GM21447 (cell line): ENCODE results near the gene RANBP17.
"Not testable (repeated sequence)": the region's sequence is repeated elsewhere in the genome, so short reads cannot be mapped to it uniquely, and the experiment has no call there.

Experiments used
- ATAC-seq: cut with Tn5 transposase; IDR thresholded peaks from one replicate; pipeline ENCODE4 v1.9.1; 2021; ENCODE audit not compliant: unreplicated experiment

Gene RANBP17

DNA sequence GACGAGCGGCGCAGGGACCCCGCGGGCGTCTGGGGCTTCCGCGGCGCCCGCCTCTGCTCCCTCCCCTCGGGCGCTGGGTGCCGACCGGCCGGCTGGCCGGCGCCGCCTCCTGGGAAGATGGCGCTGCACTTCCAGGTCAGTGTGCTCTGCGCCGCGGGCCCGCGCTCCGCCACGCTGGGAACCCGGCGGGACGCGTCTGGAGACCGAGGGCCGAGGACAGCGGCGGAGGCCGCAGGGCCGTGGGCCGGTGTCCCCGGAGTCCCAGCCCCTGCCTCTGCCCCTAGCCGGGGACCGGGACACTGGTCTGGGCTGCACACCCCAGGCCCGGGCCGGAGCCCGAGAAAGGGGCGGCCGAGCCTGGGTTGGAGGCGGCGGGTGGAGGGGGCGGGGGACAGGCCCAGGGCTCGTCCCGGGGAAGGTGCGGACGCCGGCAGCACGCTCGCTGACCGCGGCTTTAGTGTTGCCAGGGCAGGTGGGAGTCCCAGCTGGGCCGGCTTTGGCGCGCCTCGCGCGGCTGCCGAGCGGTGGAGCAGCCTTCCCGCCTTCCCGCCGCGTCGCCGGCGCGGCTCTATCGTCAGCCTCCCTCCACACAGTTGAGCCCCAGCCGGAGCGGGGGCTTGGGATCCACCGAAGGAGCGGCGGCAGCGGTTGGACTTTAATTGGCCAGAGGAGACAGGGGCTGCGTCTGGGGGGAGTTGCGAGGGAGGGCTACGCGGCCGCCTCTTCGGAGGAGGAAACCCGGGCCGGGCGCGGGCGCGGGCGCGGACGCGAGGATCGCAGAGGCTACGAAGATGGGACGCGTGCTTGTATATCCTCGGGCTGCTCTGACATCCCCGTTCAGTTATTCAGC, at the start of gene RANBP17:
RANBP17 (plus strand) TSS at position 102 of the 850 bp plus-strand sequence.
- ATAC-seq, result no peak

GRCh38 chr5:170813231-170813630, 48.6 kb upstream of the RANBP17 start:
- ATAC-seq, result no peak

DNA sequence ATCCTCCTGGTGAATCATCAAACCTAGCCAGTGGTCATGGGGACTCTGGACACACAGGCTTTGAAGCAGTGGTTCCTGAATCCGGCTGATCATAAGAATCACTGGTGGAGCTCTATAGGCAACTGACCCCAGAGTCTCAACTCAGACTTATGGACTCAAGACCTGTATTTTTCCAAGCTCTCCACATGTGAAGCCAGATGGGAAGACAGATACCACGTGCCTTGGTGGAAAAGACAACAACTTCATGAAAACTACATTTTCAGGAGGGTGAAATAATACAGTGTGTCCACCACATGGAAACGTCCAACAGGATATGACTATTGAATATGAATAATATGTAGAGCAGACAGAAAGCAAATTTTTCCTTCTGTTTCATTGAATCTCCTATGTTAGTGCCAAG, 44.6 kb upstream of the RANBP17 start:
- ATAC-seq, result no peak

DNA sequence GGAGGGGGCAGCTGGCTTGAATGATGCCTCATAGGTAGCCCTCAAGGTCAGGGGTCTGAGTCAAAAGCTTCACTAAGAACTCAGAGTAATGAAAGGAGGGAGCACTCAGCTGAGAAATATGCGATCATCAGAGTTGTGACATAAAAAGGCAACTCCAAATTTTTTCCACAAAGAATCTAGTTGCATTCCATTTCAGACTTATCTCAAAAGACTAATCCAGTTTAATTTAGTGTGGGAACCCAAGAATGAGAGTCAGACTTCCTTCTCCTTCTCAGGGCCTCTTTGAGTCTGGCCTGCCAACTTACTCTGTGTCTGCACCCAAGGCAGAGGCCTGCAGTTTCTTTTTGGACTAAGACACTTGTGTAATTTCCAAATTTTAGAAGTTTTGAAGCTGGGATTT, 43.6 kb upstream of the RANBP17 start:
- no peak for ATAC-seq

DNA sequence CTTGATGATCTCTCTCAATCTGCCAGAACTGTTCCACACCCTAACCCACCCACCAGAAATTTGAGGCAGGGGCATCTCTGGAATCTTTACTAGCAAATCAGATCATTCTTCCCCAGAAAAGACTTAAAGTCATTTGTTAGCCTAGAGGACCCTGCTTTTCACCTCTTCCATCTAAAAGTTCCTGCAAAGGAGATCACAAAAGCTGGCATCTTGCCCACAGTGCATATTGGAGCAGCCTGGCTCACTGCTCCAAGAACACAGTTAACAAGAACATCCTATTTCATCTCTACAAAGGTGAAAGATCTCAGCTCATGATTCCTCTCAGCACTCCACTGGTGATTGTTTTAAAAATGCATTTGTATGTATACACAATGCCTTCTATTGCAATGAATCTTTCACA, 42.0 kb upstream of the RANBP17 start:
- ATAC-seq, result no peak

GRCh38 chr5:170821257-170821800, 40.5 kb upstream of the RANBP17 start:
- no peak for ATAC-seq

GRCh38 chr5:170826117-170826516, 35.7 kb upstream of the RANBP17 start:
- no peak for ATAC-seq

- ATAC-seq, result no peak
Observed at GRCh38 chr5:170832241-170832640, 29.6 kb upstream of the RANBP17 start.

GRCh38 chr5:170833981-170834380, 27.8 kb upstream of the RANBP17 start:
- not testable (repeated sequence) for ATAC-seq

GRCh38 chr5:170836226-170836625, 25.6 kb upstream of the RANBP17 start:
- ATAC-seq, result no peak

- no peak for ATAC-seq
Observed at GRCh38 chr5:170843870-170844269, 17.9 kb upstream of the RANBP17 start.

- ATAC-seq, result no peak
Observed at GRCh38 chr5:170844651-170845050, 17.2 kb upstream of the RANBP17 start.

DNA sequence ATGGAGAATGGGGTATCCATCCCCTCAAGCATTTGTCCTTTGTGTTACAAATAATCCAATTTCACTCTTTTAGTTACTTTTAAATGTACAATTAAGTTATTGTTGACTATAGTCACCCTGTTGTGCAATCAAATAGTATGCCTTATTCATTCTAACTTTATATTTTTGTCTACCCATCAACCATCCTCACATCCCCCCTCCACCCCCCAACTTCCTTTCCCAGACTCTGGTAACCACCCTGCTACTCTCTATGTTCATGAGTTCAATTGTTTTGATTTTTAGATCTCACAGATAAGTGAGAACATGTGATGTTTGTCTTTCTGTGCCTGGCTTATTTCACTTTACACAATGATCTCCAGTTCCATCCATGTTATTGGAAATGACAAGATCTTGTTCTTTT, 15.4 kb upstream of the RANBP17 start:
- ATAC-seq, result no peak

- no peak for ATAC-seq
Observed at GRCh38 chr5:170846846-170847245, 15.0 kb upstream of the RANBP17 start.

DNA sequence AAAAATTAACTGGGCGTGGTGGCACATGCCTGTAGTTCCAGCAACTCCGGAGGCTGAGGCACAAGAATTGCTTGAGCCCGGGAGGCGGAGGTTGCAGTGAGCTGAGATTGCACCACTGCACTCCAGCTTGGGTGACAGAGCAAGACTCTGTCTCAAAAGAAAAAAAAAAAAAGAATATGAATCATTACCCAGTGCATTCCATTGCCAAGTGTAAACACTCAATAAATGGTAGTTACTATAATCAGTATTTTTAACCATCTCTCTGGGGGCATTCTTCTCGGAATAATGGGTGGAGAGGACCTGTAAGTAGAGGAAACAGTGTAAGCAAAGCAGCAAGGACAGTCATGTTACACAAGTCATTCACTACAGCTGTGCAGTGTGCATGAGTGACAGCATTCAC, 13.8 kb upstream of the RANBP17 start:
- ATAC-seq, result no peak

DNA sequence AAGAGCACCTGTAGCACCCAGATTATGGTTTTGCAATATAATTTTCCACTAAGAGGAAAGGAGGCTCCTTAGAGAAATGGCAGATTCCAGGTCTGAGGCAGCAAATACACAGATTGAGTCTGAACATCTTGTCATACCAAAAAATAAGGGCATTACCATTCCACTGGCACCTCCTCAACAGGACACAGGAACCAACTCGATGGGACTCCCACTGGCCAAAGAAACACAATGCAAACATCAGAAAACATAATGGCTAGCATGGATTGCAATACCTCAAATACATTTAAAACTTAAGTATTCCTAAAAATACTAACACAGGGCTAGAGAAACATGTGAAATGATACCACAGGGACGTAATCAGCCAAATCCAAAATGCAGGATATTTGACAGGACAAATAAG, 12.4 kb upstream of the RANBP17 start:
- ATAC-seq, result no peak

DNA sequence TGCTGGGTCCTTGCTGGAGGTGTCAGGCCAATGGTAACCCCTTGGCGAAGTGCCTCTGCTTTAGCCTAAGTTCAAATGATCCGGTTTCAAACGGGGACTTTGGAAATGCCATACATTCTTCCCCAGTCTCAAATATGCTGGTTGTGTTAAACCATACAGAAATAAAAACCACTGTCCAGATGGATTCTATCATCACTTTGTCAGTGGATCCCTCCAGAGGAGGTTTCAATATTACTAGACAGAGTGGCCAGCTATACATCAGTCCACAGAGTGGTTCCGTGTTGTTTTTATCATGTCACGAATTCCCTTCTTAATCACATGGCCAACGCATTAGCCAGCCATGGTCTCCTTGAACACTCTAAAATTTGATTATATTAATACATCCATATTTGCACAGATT, 7.3 kb upstream of the RANBP17 start:
- no peak for ATAC-seq

DNA sequence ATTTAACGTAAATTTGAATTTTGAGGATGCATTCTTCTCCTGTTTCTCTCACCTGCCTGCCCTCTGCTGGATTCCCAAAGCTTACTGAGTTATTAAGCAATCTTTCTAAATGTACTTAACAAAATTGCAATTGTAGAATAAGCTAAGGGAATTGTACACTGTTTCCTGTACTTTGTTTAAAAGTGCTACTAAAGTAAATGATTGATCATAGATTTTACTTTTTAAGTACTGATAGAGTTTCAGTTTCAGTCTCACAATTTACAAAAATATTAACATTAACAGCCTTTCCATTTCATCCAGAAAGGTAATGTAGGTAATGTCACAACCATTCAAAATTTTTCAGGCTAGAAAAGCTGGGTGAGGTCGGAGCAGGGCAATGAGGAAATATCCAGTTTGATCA, 4.8 kb upstream of the RANBP17 start:
- ATAC-seq, result no peak

GRCh38 chr5:170860415-170860814, 1.4 kb upstream of the RANBP17 start:
- ATAC-seq, result no peak

GRCh38 chr5:170860818-170861666, 776 bp upstream of the RANBP17 start:
- ATAC-seq, result no peak

- ATAC-seq, result no peak
Observed at GRCh38 chr5:170861667-170861916, 226 bp upstream of the RANBP17 start.

GRCh38 chr5:170863646-170864045, 1.8 kb downstream of the RANBP17 start:
- no peak for ATAC-seq
